H1 (cell line): ENCODE results near the gene RPGRIP1. TPM values are rescaled to one million over a fixed set of nuclear protein-coding genes. Genes with fewer than 3 reads are reported as not detected.

Source experiments
- BCL11A ChIP-seq, 2 experiments: IDR thresholded peaks; one replicate each; pipeline ENCODE4 v1.6.1; 2011; ENCODE audit warnings: low read depth in 2 of 2, low read length in 2 of 2, mild to moderate bottlenecking in 2 of 2
- CREB1 ChIP-seq: IDR thresholded peaks from 2 replicates; pipeline ENCODE4 v1.6.1; 2012; ENCODE audit warnings: inconsistent platforms
- GABPA ChIP-seq: IDR thresholded peaks from 2 replicates; pipeline ENCODE4 v1.6.1; 2011; ENCODE audit warnings: mild to moderate bottlenecking, low read length, moderate library complexity, borderline replicate concordance; ENCODE audit not compliant: insufficient read depth
- KDM1A ChIP-seq: fragments of 200-600, 300-600 bp; sonication (generic); IDR thresholded peaks from 2 replicates; pipeline ENCODE4 v1.7.1; 2016; ENCODE audit warnings: mild to moderate bottlenecking, low read length, borderline replicate concordance
- POLR2A ChIP-seq, 2 experiments: IDR thresholded peaks; 1 replicate in 1 of 2; 2 replicates in 1 of 2; pipeline ENCODE4 v1.6.1; 2011; ENCODE audit warnings: low read depth in 2 of 2, low read length in 2 of 2, mild to moderate bottlenecking in 2 of 2; ENCODE audit errors: control extremely low read depth in 1 of 2
- polyA plus RNA-seq, 7 experiments: library from polyadenylated mRNA; depleted of rRNA in 3 of 7; stranded (reverse) in 5 of 7; unstranded in 2 of 7; fragments of >200 nt in 5 of 7; fragments of 200-250 nt in 2 of 7; gene quantifications; 1 replicate in 5 of 7; 2 replicates in 1 of 7; 4 replicates in 1 of 7; pipeline versions ENCODE4 v1.2.1 to v1.2.3, GENCODE V29; 2011 to 2013; ENCODE audit warnings: missing spikeins in 2 of 7, mixed read lengths in 2 of 7
- total RNA-seq: library from RNA; stranded (reverse); fragmentation: NEBNext Ultra II Directional; extraction: Animal tissue kit (Norgen Biotek cat#: 25700); gene quantifications from 2 replicates; pipeline ENCODE4 v1.2.1, GENCODE V29; 2021

RPGRIP1 gene
- total and polyA plus RNA-seq, 2 of the 8 experiments (the other 6 are each of a cell fraction or from before 2014, with no cell fraction given) = 0.36 to 0.65 TPM

DNA sequence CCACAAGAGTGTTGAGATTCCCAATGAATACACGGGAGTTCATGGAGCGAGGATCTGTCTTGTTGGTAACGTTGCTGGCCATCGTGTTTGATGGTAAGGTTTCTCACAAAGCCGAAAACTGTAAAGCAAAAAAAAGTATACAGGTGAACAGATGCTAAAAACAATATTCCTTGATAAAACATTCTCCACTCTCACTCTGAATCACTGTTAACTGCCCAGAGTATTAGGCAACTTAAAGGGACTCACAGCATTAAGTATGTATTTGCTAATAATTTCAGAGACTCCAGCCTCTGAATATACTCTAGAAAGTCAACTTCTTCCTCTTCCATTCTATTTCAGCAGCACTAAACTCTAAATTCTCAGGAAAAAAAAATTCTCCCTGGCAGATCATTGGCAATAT lies 45.8 kb upstream of the RPGRIP1 start (continued):
- TF ChIP-seq GABPA (no peak), CREB1 (no peak), POLR2A (IDR thresholded peaks at IDR 0.05; ENCODE audit: control extremely low read depth in 1 of 2, low read depth in 2 of 2, low read length in 2 of 2) (no peak), BCL11A (IDR thresholded peaks at IDR 0.05; ENCODE audit: low read depth in 2 of 2, low read length in 2 of 2) (no peak), KDM1A (no peak)
- TF ChIP-seq, all 59 proteins: peak for 0
